Trophoblast cell (in vitro differentiated cells and primary cell): Measurements from ENCODE around the gene MNT.

Experiments
- DNase-seq, 2 donors: peaks; one replicate each; pipeline ENCODE4 v3.0.0-alpha.2; 2016
- H2AFZ ChIP-seq: 2 replicates; pipeline ENCODE4 v1.6.1; 2013; ENCODE audit warnings: low read length, moderate library complexity, mild to moderate bottlenecking; ENCODE audit not compliant: insufficient read depth, poor library complexity
- H2AK5ac ChIP-seq: 2 replicates; pipeline ENCODE4 v1.6.1; 2013; ENCODE audit warnings: mild to moderate bottlenecking, low read length
- H2BK120ac ChIP-seq: 2 replicates; pipeline ENCODE4 v1.6.1; 2013; ENCODE audit warnings: low read length, mild to moderate bottlenecking, moderate library complexity; ENCODE audit not compliant: insufficient read depth, poor library complexity
- H2BK12ac ChIP-seq: 2 replicates; pipeline ENCODE4 v1.6.1; 2013; ENCODE audit warnings: mild to moderate bottlenecking, low read length, moderate library complexity
- H2BK5ac ChIP-seq: 2 replicates; pipeline ENCODE4 v1.6.1; 2013; ENCODE audit warnings: low read length, low read depth, moderate library complexity, mild to moderate bottlenecking; ENCODE audit not compliant: poor library complexity
- H3K14ac ChIP-seq: 2 replicates; pipeline ENCODE4 v1.6.1; 2013; ENCODE audit warnings: mild to moderate bottlenecking, low read length
- H3K18ac ChIP-seq: 2 replicates; pipeline ENCODE4 v1.6.1; 2013; ENCODE audit warnings: mild to moderate bottlenecking, low read length
- H3K23ac ChIP-seq: 2 replicates; pipeline ENCODE4 v1.6.1; 2013; ENCODE audit warnings: low read length
- H3K27ac ChIP-seq: 2 replicates; pipeline ENCODE4 v1.5.1; 2013; ENCODE audit warnings: low read depth, mild to moderate bottlenecking, inconsistent platforms, low read length, moderate library complexity
- H3K27me3 ChIP-seq: 2 replicates; pipeline ENCODE4 v1.6.1; 2013; ENCODE audit warnings: inconsistent platforms, mild to moderate bottlenecking, low read length, moderate library complexity; ENCODE audit not compliant: insufficient read depth
- H3K36me3 ChIP-seq, 2 experiments: 1 replicate in 1 of 2; 2 replicates in 1 of 2; pipeline ENCODE4 v1.6.1; 2013; ENCODE audit warnings: low read length in 2 of 2, mild to moderate bottlenecking in 2 of 2, moderate library complexity in 1 of 2; ENCODE audit not compliant: insufficient read depth in 2 of 2, control insufficient read depth in 1 of 2
- H3K4ac ChIP-seq: 2 replicates; pipeline ENCODE4 v1.6.1; 2013; ENCODE audit warnings: low read depth, mild to moderate bottlenecking, low read length, moderate library complexity
- H3K4me1 ChIP-seq, 2 experiments: 1 replicate in 1 of 2; 2 replicates in 1 of 2; pipeline ENCODE4 v1.6.1; 2013; ENCODE audit warnings: low read length in 2 of 2, mild to moderate bottlenecking in 2 of 2, moderate library complexity in 1 of 2; ENCODE audit not compliant: insufficient read depth in 2 of 2, control insufficient read depth in 1 of 2
- H3K4me2 ChIP-seq: 2 replicates; pipeline ENCODE4 v1.6.1; 2013; ENCODE audit warnings: inconsistent platforms, mild to moderate bottlenecking, low read length, moderate library complexity
- H3K4me3 ChIP-seq: 2 replicates; pipeline ENCODE4 v1.5.1; 2013; ENCODE audit warnings: mild to moderate bottlenecking, low read depth, low read length, inconsistent platforms
- H3K79me1 ChIP-seq: one replicate; pipeline ENCODE4 v1.6.1; 2013; ENCODE audit warnings: low read length
- H3K79me2 ChIP-seq: 2 replicates; pipeline ENCODE4 v1.6.1; 2013; ENCODE audit warnings: low read length, mild to moderate bottlenecking; ENCODE audit not compliant: control insufficient read depth, insufficient read depth, poor library complexity
- H3K9ac ChIP-seq: 2 replicates; pipeline ENCODE4 v1.6.1; 2013; ENCODE audit warnings: mild to moderate bottlenecking, low read length
- H3K9me3 ChIP-seq: 2 replicates; pipeline ENCODE4 v1.6.1; 2013; ENCODE audit warnings: low read depth, mild to moderate bottlenecking, control low read depth, inconsistent platforms, low read length; ENCODE audit not compliant: insufficient read depth
- H4K12ac ChIP-seq: 2 replicates; pipeline ENCODE4 v1.6.1; 2013; ENCODE audit warnings: low read depth, mild to moderate bottlenecking, low read length, moderate library complexity
- H4K8ac ChIP-seq: 2 replicates; pipeline ENCODE4 v1.6.1; 2013; ENCODE audit warnings: low read depth, mild to moderate bottlenecking, low read length, moderate library complexity
- H4K91ac ChIP-seq: one replicate; pipeline ENCODE4 v1.6.1; 2013; ENCODE audit warnings: low read depth, mild to moderate bottlenecking, low read length, moderate library complexity
- WGBS: extraction: QIAGEN DNeasy Blood & Tissue Kit; methylation state at CpG from one replicate; pipeline ENCODE4 v1.1.7; 2013; ENCODE audit warnings: missing lambda C conversion rate; ENCODE audit not compliant: insufficient read length, insufficient coverage; ENCODE audit errors: extremely low coverage; 5-methylcytosine and 5-hydroxymethylcytosine counted together

MNT gene

GRCh38 chr17:2405247-2405926 lies 4.5 kb upstream of the MNT start:
- Histone ChIP-seq H2AK5ac (peak overlapping the region; percentile 69), H2AFZ (no peak overlapping the region), H4K91ac (no peak overlapping the region), H3K18ac (no peak overlapping the region), H3K27ac (peak overlapping the region; percentile 81), H3K4me3 (no peak overlapping the region), H3K4ac (no peak overlapping the region), H3K27me3 (no peaks in the 10 kb centered on the region), H2BK120ac (peak overlapping the region; percentile 69), H2BK12ac (peak overlapping the region; percentile 32), H3K79me2 (peaks cover 6% of the 10 kb centered on the region), H3K23ac (no peak overlapping the region), H3K4me1 (peaks cover 15 to 28% of the 10 kb centered on the region in 2 experiments), H3K4me2 (no peak overlapping the region), H3K79me1 (peaks cover 25% of the 10 kb centered on the region), H2BK5ac (peak overlapping the region; percentile 26), H3K14ac (no peak overlapping the region), H4K8ac (no peak overlapping the region), H4K12ac (no peak overlapping the region), H3K9me3 (no peaks in the 10 kb centered on the region), H3K9ac (no peak overlapping the region), H3K36me3 (peaks cover 0 to 2% of the 10 kb centered on the region in 2 experiments)
- DNase-seq = peak; percentile 88 to 92
- no CpG with 5 or more reads among the region's 14 CpGs for WGBS

GRCh38 chr17:2403044-2403443 lies 2.2 kb upstream of the MNT start:
- H3K79me1 ChIP-seq = peaks cover 41% of the 10 kb centered on the region
- peaks cover 22 to 38% of the 10 kb centered on the region in 2 experiments for H3K4me1 ChIP-seq
- H4K8ac ChIP-seq = no peak overlapping the region
- no peak overlapping the region for H3K18ac ChIP-seq
- DNase-seq = no peak
- no peak overlapping the region for H3K14ac ChIP-seq
- H3K4ac ChIP-seq = no peak overlapping the region
- H3K23ac ChIP-seq = no peak overlapping the region
- H3K79me2 ChIP-seq = peaks cover 15% of the 10 kb centered on the region
- no peak overlapping the region for H3K4me2 ChIP-seq
- H3K27ac ChIP-seq = no peak overlapping the region
- H3K27me3 ChIP-seq = no peaks in the 10 kb centered on the region
- H4K12ac ChIP-seq = no peak overlapping the region
- peaks cover 0 to 2% of the 10 kb centered on the region in 2 experiments for H3K36me3 ChIP-seq
- H4K91ac ChIP-seq = no peak overlapping the region
- no peaks in the 10 kb centered on the region for H3K9me3 ChIP-seq
- H2AFZ ChIP-seq = no peak overlapping the region
- no peak overlapping the region for H2BK5ac ChIP-seq
- no peak overlapping the region for H2AK5ac ChIP-seq
- no peak overlapping the region for H3K4me3 ChIP-seq
- WGBS = no CpG with 5 or more reads among the region's 4 CpGs
- H2BK120ac ChIP-seq = no peak overlapping the region
- H3K9ac ChIP-seq = no peak overlapping the region
- H2BK12ac ChIP-seq = no peak overlapping the region

- no peak for DNase-seq
- no CpG with 5 or more reads among the region's 15 CpGs for WGBS
- peak overlapping the region; percentile 84 for H4K91ac ChIP-seq
- peak overlapping the region; percentile 39 for H4K12ac ChIP-seq
- H3K4ac ChIP-seq = no peak overlapping the region
- peaks cover 26 to 42% of the 10 kb centered on the region in 2 experiments for H3K4me1 ChIP-seq
- H2BK120ac ChIP-seq = no peak overlapping the region
- peak overlapping the region; percentile 95 for H3K4me2 ChIP-seq
- H3K79me1 ChIP-seq = peaks cover 40% of the 10 kb centered on the region
- H3K18ac ChIP-seq = no peak overlapping the region
- peak overlapping the region; percentile 61 for H2BK5ac ChIP-seq
- H2AK5ac ChIP-seq = no peak overlapping the region
- peaks cover 0 to 2% of the 10 kb centered on the region in 2 experiments for H3K36me3 ChIP-seq
- H3K9ac ChIP-seq = no peak overlapping the region
- H4K8ac ChIP-seq = peak overlapping the region; percentile 84
- peaks cover 19% of the 10 kb centered on the region for H3K79me2 ChIP-seq
- H3K9me3 ChIP-seq = no peaks in the 10 kb centered on the region
- H3K27me3 ChIP-seq = no peaks in the 10 kb centered on the region
- no peak overlapping the region for H3K27ac ChIP-seq
- peak overlapping the region; percentile 63 for H3K14ac ChIP-seq
- peak overlapping the region; percentile 69 for H3K4me3 ChIP-seq
- no peak overlapping the region for H3K23ac ChIP-seq
- no peak overlapping the region for H2BK12ac ChIP-seq
- H2AFZ ChIP-seq = no peak overlapping the region
Measured at GRCh38 chr17:2402544-2402943, 1.7 kb upstream of the MNT start.

GRCh38 chr17:2401426-2402221 lies 764 bp upstream of the MNT start:
- H3K36me3 ChIP-seq = peaks cover 0 to 2% of the 10 kb centered on the region in 2 experiments
- H4K12ac ChIP-seq = peak overlapping the region; percentile 73
- H3K18ac ChIP-seq = peak overlapping the region; percentile 70
- H2AFZ ChIP-seq = peak overlapping the region; percentile 67
- peak overlapping the region; percentile 88 for H4K8ac ChIP-seq
- H3K9me3 ChIP-seq = no peaks in the 10 kb centered on the region
- H3K79me2 ChIP-seq = peaks cover 17% of the 10 kb centered on the region
- peak; percentile 100 for DNase-seq
- H3K27me3 ChIP-seq = no peaks in the 10 kb centered on the region
- peak overlapping the region; percentile 95 for H2BK5ac ChIP-seq
- peak overlapping the region; percentile 77 for H3K4me3 ChIP-seq
- H3K23ac ChIP-seq = no peak overlapping the region
- peaks cover 40% of the 10 kb centered on the region for H3K79me1 ChIP-seq
- H3K9ac ChIP-seq = peak overlapping the region; percentile 73
- peak overlapping the region; percentile 32 for H2AK5ac ChIP-seq
- peak overlapping the region; percentile 48 for H3K14ac ChIP-seq
- peak overlapping the region; percentile 95 for H3K27ac ChIP-seq
- whole genome bisulfite sequencing = no CpG with 5 or more reads among the region's 72 CpGs
- H4K91ac ChIP-seq = peak overlapping the region; percentile 73
- H3K4ac ChIP-seq = peak overlapping the region; percentile 11
- H2BK12ac ChIP-seq = peak overlapping the region; percentile 28
- H2BK120ac ChIP-seq = peak overlapping the region; percentile 49
- peak overlapping the region; percentile 83 for H3K4me2 ChIP-seq
- H3K4me1 ChIP-seq = peaks cover 24 to 40% of the 10 kb centered on the region in 2 experiments
